Peyer's patch (tissue), 4 donors: ENCODE measurements around the gene MMD.

Experiments used
- CTCF ChIP-seq, 6 experiments: fragments of 450-650 bp in 4 of 6; fragments of 200-600 bp in 2 of 6; sonication (generic) in 1 of 6; IDR thresholded peaks; one replicate each; pipeline ENCODE4 v1.5.1; 2017 to 2019; ENCODE audit warnings: antibody characterized with exemption in 6 of 6, mild to moderate bottlenecking in 3 of 6, moderate library complexity in 1 of 6
- POLR2A ChIP-seq, 2 donors: fragments of 450-650 bp; IDR thresholded peaks; one replicate each; pipeline ENCODE4 v1.5.1; 2017; ENCODE audit warnings: antibody characterized with exemption in 2 of 2, mild to moderate bottlenecking in 2 of 2, moderate library complexity in 2 of 2

DNA sequence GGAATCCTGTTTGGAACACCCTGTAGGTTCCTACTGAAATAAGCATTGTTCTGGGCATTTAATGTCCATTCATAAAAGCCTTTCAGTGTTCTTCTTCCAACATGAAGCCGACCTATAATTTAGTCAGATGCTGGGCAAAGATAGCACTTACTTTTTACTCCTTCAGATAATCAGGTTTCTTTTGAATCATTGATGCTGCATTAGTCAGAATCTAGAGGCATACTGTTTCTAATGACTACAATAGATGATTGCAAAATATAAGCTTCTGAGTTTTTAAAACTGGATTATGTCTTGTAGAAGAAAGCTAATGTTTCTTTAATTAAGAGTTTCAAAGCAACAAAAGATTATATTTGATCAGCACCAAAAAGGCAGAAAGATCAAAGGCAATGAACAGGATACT, 16.0 kb downstream of the MMD start:
- TF ChIP-seq CTCF (IDR thresholded peaks at IDR 0.05) (no peak), POLR2A (IDR thresholded peaks at IDR 0.05) (no peak)
